ENCODE measurements around the gene ZNF488. TPM values are rescaled to one million over a fixed set of nuclear protein-coding genes. Genes with fewer than 3 reads are reported as not detected.

ZNF488 gene
- total RNA-seq, 1 donor from 2014 or later: 0.35 TPM

DNA sequence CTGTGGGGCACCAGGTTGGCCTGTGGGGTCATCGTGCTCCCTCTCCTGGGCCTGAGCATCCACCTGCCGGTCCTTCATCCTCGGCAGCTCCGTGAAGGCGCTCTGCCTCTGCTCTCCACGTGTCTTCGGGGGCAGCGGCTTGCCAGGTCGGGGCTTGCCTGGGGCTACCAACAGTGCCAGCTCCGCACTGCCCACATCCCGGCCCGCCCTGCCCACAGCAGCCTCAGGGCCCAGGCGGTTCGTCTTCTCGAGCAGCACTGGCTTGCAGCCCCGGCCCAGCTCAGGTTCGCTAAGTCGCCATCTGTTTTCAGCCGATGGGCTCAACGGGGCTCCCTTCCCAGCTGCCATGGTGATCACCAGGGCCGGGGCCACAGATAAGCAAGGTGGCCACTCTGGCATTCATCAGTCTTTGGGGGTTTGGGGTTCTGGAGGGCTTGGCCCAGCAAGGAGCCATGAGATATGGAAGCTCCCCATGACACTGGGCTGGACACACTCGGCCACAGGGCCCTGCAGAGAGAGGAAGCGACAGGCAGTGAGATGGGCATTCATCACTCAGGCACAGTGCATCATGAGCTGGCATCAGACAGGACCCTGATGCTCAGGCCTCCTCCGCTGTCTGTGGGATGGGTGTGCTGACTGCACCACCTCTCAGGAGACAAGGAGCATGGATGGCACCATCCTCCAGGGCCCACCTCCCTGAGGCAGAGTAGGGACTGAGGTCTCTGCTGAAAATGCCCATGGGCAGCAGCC, 15.5 kb downstream of the ZNF488 start:
- TF ChIP-seq, protein P1, sequence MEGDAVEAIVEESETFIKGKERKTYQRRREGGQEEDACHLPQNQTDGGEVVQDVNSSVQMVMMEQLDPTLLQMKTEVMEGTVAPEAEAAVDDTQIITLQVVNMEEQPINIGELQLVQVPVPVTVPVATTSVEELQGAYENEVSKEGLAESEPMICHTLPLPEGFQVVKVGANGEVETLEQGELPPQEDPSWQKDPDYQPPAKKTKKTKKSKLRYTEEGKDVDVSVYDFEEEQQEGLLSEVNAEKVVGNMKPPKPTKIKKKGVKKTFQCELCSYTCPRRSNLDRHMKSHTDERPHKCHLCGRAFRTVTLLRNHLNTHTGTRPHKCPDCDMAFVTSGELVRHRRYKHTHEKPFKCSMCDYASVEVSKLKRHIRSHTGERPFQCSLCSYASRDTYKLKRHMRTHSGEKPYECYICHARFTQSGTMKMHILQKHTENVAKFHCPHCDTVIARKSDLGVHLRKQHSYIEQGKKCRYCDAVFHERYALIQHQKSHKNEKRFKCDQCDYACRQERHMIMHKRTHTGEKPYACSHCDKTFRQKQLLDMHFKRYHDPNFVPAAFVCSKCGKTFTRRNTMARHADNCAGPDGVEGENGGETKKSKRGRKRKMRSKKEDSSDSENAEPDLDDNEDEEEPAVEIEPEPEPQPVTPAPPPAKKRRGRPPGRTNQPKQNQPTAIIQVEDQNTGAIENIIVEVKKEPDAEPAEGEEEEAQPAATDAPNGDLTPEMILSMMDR (IDR thresholded peaks at IDR 0.05): no peak
- Mint-ChIP-seq H3K27ac (ENCODE audit: unreplicated experiment) (no peak overlapping the region), H3K27me3 (ENCODE audit: unreplicated experiment) (no peaks in the 10 kb centered on the region), H3K4me3 (ENCODE audit: unreplicated experiment) (no peak overlapping the region), H3K4me1 (ENCODE audit: unreplicated experiment) (peaks cover 18% of the 10 kb centered on the region), H3K36me3 (ENCODE audit: unreplicated experiment) (no peaks in the 10 kb centered on the region), H3K9me3 (ENCODE audit: unreplicated experiment) (no peaks in the 10 kb centered on the region)
- peak; percentile 82 for DNase-seq (ENCODE audit: extremely low spot score, unreplicated experiment)

DNA sequence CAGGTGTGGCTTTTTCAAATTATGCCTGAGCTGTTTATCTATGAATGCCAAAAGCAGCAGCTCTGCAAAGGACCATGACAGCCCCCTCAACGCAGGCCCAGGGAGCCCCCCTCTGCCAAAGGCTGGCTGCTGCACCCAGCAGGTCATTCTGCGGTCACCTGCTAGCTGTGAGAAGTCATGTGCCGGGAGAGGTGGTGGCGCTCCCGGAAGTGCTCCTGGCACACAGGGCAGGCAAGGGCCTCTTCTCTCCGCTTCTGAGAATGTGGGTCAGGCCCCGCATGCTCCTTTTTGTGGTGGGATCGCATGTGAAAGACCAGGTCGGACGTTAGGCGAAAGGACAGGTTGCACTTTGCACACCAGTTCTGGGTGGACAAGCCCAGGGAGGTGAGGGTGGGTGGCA, 16.4 kb downstream of the ZNF488 start:
- Mint-ChIP-seq H3K9me3 (ENCODE audit: unreplicated experiment) (no peaks in the 10 kb centered on the region), H3K4me1 (ENCODE audit: unreplicated experiment) (peaks cover 9% of the 10 kb centered on the region)

DNA sequence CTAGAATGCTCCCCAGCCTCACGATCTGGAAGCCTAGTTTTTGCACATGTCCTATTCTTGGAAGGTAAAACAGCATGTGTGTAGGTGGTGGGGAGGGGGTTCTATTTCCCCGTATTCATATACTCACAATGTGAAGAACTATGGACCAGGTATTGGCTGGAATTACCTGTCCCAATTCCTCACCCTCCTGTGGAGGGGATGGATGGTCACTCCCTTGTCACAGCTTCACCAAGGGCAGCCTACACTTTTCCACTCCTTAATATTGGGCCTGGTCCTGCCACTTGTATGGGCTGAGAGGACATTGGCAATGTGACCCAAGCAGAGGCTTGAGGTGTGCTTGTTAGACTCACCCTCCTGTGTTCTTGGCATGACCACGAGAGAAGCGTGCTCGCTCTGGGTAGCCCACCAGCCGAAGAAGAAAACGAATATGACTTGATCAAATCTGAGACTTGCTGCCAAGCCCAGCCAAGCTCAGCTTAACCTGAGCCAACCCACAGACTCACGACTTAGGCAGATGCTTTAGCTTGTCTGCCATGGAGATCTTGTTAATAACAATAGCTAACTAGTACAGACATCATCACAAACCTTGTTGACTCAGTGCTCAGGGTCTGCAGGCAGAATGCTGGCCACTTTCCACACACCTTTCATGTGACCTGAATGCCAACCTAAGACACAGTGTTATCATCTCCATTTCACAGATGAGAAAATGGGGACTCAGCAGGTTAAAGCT, 17.2 kb downstream of the ZNF488 start:
- Mint-ChIP-seq H3K4me1 (ENCODE audit: unreplicated experiment) (peaks cover 5% of the 10 kb centered on the region), H3K27me3 (ENCODE audit: unreplicated experiment) (no peaks in the 10 kb centered on the region), H3K36me3 (ENCODE audit: unreplicated experiment) (no peaks in the 10 kb centered on the region), H3K9me3 (ENCODE audit: unreplicated experiment) (no peaks in the 10 kb centered on the region), H3K27ac (ENCODE audit: unreplicated experiment) (no peak overlapping the region), H3K4me3 (ENCODE audit: unreplicated experiment) (no peak overlapping the region)
- no peak for DNase-seq (ENCODE audit: extremely low spot score, unreplicated experiment)
- TF ChIP-seq, protein P1 (IDR thresholded peaks at IDR 0.05): no peak

More for the DNA sequence above, 16.4 kb downstream of the ZNF488 start:
- TF ChIP-seq, protein P1 (IDR thresholded peaks at IDR 0.05): no peak
- Mint-ChIP-seq H3K27ac (ENCODE audit: unreplicated experiment) (no peak overlapping the region), H3K27me3 (ENCODE audit: unreplicated experiment) (no peaks in the 10 kb centered on the region), H3K36me3 (ENCODE audit: unreplicated experiment) (no peaks in the 10 kb centered on the region), H3K4me3 (ENCODE audit: unreplicated experiment) (no peak overlapping the region)
- DNase-seq (ENCODE audit: extremely low spot score, unreplicated experiment): no peak

DNA sequence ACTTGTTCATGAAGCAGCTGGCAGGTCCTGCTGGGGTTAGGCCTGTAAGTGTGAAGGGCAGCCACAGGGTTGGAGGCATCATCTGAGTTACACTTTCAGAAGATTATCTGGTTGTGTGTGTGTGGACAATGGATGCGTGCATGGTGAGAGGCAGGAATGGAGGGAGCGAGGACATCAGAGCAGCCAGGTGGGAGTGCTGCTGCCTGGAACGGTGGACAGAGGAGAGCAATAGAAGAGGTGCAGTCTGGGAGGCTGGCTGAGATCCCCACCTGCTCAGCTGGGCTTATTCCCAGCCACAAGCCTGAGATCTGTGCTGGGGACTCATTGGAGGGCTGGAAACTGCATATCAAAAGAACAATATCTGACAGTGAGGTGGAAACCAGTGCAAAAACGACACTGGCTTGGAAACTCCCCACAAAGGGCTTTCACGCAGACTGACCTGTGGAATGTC, 17.9 kb downstream of the ZNF488 start:
- peaks cover 3% of the 10 kb centered on the region for H3K4me1 Mint-ChIP-seq (ENCODE audit: unreplicated experiment)
- H3K4me3 Mint-ChIP-seq (ENCODE audit: unreplicated experiment): no peak overlapping the region
- H3K9me3 Mint-ChIP-seq (ENCODE audit: unreplicated experiment): no peaks in the 10 kb centered on the region
- TF ChIP-seq, protein P1 (IDR thresholded peaks at IDR 0.05): no peak
- no peak overlapping the region for H3K27ac Mint-ChIP-seq (ENCODE audit: unreplicated experiment)
- no peaks in the 10 kb centered on the region for H3K27me3 Mint-ChIP-seq (ENCODE audit: unreplicated experiment)
- no peaks in the 10 kb centered on the region for H3K36me3 Mint-ChIP-seq (ENCODE audit: unreplicated experiment)
- DNase-seq (ENCODE audit: extremely low spot score, unreplicated experiment): no peak
